Measurements from ENCODE around the gene REV3L. TPM values are rescaled to one million over a fixed set of nuclear protein-coding genes. Genes with fewer than 3 reads are reported as not detected.

REV3L gene
- total and polyA plus RNA-seq, 2 of the 8 experiments (the other 6 are each of a cell fraction or from before 2014, with no cell fraction given): 2.1 to 6.6 TPM

DNA sequence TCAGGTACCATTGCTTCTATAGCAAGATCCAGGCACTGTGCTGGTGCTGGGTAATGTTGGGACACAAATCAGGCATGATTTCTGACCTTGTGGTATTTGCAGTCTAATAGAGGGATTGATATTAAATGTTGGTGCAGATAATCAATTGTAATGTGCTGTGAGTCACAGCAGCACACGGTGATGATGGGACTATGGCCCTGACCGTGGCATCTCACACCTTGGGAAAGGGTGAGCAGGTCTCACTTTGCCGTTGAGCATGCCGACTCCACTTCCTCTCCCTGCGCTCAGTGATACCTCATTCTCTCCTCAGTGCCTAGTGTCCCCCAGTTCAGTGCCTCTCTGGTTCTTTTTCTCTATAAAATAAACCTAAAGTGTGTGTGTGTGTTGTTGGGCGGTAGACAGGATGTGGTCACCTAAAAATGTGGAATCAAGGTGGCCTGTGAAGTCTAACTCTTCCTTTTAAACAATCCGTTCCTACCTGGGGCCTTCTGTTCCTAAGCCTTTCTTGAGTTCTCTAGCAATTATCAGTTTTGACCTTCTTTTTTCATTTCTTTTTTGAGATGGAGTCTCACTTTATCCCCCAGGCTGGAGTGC, 188.5 kb downstream of the REV3L start (continued):
- TF ChIP-seq, protein P1, sequence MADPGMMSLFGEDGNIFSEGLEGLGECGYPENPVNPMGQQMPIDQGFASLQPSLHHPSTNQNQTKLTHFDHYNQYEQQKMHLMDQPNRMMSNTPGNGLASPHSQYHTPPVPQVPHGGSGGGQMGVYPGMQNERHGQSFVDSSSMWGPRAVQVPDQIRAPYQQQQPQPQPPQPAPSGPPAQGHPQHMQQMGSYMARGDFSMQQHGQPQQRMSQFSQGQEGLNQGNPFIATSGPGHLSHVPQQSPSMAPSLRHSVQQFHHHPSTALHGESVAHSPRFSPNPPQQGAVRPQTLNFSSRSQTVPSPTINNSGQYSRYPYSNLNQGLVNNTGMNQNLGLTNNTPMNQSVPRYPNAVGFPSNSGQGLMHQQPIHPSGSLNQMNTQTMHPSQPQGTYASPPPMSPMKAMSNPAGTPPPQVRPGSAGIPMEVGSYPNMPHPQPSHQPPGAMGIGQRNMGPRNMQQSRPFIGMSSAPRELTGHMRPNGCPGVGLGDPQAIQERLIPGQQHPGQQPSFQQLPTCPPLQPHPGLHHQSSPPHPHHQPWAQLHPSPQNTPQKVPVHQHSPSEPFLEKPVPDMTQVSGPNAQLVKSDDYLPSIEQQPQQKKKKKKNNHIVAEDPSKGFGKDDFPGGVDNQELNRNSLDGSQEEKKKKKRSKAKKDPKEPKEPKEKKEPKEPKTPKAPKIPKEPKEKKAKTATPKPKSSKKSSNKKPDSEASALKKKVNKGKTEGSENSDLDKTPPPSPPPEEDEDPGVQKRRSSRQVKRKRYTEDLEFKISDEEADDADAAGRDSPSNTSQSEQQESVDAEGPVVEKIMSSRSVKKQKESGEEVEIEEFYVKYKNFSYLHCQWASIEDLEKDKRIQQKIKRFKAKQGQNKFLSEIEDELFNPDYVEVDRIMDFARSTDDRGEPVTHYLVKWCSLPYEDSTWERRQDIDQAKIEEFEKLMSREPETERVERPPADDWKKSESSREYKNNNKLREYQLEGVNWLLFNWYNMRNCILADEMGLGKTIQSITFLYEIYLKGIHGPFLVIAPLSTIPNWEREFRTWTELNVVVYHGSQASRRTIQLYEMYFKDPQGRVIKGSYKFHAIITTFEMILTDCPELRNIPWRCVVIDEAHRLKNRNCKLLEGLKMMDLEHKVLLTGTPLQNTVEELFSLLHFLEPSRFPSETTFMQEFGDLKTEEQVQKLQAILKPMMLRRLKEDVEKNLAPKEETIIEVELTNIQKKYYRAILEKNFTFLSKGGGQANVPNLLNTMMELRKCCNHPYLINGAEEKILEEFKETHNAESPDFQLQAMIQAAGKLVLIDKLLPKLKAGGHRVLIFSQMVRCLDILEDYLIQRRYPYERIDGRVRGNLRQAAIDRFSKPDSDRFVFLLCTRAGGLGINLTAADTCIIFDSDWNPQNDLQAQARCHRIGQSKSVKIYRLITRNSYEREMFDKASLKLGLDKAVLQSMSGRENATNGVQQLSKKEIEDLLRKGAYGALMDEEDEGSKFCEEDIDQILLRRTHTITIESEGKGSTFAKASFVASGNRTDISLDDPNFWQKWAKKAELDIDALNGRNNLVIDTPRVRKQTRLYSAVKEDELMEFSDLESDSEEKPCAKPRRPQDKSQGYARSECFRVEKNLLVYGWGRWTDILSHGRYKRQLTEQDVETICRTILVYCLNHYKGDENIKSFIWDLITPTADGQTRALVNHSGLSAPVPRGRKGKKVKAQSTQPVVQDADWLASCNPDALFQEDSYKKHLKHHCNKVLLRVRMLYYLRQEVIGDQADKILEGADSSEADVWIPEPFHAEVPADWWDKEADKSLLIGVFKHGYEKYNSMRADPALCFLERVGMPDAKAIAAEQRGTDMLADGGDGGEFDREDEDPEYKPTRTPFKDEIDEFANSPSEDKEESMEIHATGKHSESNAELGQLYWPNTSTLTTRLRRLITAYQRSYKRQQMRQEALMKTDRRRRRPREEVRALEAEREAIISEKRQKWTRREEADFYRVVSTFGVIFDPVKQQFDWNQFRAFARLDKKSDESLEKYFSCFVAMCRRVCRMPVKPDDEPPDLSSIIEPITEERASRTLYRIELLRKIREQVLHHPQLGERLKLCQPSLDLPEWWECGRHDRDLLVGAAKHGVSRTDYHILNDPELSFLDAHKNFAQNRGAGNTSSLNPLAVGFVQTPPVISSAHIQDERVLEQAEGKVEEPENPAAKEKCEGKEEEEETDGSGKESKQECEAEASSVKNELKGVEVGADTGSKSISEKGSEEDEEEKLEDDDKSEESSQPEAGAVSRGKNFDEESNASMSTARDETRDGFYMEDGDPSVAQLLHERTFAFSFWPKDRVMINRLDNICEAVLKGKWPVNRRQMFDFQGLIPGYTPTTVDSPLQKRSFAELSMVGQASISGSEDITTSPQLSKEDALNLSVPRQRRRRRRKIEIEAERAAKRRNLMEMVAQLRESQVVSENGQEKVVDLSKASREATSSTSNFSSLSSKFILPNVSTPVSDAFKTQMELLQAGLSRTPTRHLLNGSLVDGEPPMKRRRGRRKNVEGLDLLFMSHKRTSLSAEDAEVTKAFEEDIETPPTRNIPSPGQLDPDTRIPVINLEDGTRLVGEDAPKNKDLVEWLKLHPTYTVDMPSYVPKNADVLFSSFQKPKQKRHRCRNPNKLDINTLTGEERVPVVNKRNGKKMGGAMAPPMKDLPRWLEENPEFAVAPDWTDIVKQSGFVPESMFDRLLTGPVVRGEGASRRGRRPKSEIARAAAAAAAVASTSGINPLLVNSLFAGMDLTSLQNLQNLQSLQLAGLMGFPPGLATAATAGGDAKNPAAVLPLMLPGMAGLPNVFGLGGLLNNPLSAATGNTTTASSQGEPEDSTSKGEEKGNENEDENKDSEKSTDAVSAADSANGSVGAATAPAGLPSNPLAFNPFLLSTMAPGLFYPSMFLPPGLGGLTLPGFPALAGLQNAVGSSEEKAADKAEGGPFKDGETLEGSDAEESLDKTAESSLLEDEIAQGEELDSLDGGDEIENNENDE (IDR thresholded peaks at IDR 0.05; ENCODE audit: insufficient replicate concordance, low read length): no peak
- TF ChIP-seq TCF12 (IDR thresholded peaks at IDR 0.05; ENCODE audit: low read depth, low read length) (no peak), RBBP5 (IDR thresholded peaks at IDR 0.05; ENCODE audit: borderline replicate concordance, low read depth, low read length) (no peak), NRF1 (IDR thresholded peaks at IDR 0.05; ENCODE audit: low read depth, low read length) (no peak), TEAD4 (IDR thresholded peaks at IDR 0.05; ENCODE audit: low read depth, low read length) (no peak), SIX5 (IDR thresholded peaks at IDR 0.05; ENCODE audit: low read depth, low read length) (no peak), SIN3A (conservative IDR thresholded peaks at IDR 0.05 in 1 of 2, IDR thresholded peaks at IDR 0.05 in 1 of 2; ENCODE audit: low read depth in 1 of 2, low read length in 2 of 2) (no peak), CBX5 (IDR thresholded peaks at IDR 0.05; ENCODE audit: low read depth, low read length) (no peak)
- TF ChIP-seq, protein P2, sequence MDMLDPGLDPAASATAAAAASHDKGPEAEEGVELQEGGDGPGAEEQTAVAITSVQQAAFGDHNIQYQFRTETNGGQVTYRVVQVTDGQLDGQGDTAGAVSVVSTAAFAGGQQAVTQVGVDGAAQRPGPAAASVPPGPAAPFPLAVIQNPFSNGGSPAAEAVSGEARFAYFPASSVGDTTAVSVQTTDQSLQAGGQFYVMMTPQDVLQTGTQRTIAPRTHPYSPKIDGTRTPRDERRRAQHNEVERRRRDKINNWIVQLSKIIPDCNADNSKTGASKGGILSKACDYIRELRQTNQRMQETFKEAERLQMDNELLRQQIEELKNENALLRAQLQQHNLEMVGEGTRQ (IDR thresholded peaks at IDR 0.05; ENCODE audit: low read length): no peak

Measured in H1 (cell line).